Measurements from ENCODE around the gene ARHGEF7. TPM values are rescaled to one million over a fixed set of nuclear protein-coding genes. Genes with fewer than 3 reads are reported as not detected.

The ARHGEF7 gene
- total RNA-seq, 1 donor from 2014 or later, result 49.3 TPM

DNA sequence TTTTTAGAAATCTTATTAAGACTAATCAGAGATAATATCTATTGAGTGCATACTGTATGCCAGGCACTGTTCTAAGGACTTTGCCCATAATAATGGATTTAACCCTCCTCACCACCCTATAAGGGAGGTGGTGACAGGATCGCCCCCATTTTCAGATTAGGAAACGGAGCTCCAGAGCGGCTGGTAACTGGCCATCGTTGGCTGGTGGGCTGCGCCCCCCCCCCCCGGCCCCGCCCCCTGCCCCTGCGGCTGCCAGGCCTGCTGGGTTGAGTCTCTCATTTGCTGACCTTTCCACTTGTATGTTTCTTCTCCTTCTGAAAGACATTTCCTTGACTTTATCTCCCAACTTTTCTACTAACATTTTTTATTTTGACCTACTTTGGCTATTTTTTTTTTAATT lies 8.5 kb downstream of the ARHGEF7 start:
- ATAC-seq (ENCODE audit: poor library complexity) (no peak), DNase-seq (no peak)
- intact Hi-C loops (cut with DNase I), result no loop called here

GRCh38 chr13:111126509-111126908 lies 11.4 kb downstream of the ARHGEF7 start:
- ATAC-seq (ENCODE audit: poor library complexity) (no peak), DNase-seq (no peak)

DNA sequence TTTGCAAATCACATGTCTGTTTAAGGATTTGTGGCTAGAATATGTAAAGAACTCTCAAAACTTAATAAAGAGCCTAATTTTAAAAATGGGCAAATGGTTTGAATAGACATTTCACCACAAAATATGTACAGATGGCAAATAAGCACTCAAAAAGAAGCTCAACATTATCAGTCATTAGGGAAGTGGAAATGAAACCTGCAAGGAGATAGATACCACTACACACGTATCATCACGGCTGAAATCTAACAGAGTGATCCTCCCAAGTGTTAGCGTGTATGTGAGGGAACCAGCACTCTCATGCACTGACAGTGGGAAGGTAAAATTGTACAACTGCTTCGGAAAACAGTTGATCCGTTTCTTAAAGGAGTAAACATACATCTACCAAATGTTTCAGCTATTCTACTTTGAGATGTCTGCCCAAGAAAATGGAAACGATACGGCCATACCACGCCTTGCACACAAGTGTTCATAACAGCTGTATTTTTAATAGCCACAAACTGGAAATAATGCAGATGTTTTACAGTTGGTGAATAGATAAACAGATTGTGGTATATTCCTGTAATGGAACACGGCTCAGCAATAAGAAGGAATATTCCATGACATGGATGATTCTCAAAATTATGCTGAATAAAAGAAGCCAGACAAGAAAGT lies 14.5 kb downstream of the ARHGEF7 start:
- no peak for DNase-seq
- ATAC-seq (ENCODE audit: poor library complexity), result no peak
- intact Hi-C loops (cut with DNase I), result no loop called here

More at GRCh38 chr13:111126509-111126908, 11.4 kb downstream of the ARHGEF7 start:
- intact Hi-C loops (cut with DNase I), result no loop called here

GRCh38 chr13:111130116-111130508 lies 15.0 kb downstream of the ARHGEF7 start:
- no peak for DNase-seq
- intact Hi-C loops (cut with DNase I), result no loop called here
- ATAC-seq (ENCODE audit: poor library complexity), result no peak

GRCh38 chr13:111131048-111131447 lies 15.9 kb downstream of the ARHGEF7 start:
- intact Hi-C loops (cut with DNase I), result no loop called here
- ATAC-seq (ENCODE audit: poor library complexity) (no peak), DNase-seq (no peak)

DNA sequence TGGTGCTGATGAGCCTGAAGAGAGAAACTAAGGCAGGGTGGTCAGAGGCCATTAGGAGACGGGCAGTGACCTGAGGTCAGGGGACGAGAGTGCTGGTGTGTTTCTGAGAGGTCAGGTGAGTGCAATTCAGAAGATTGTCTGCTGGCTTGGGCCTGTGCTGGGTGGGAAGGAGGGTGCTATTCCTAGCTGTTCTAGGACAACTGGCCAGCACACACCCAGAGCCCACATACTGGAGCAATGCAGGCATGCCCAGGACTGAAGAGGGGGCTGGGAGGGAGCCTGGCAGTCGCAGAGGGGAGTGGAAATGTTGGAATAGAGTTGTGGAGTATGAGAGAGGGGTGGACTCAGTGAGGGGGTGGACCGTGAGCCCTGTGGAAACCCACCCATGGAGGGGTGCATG lies 16.5 kb downstream of the ARHGEF7 start:
- ATAC-seq (ENCODE audit: poor library complexity) (peak; percentile 80), DNase-seq (no peak)
- intact Hi-C loops (cut with DNase I), result no loop called here

DNA sequence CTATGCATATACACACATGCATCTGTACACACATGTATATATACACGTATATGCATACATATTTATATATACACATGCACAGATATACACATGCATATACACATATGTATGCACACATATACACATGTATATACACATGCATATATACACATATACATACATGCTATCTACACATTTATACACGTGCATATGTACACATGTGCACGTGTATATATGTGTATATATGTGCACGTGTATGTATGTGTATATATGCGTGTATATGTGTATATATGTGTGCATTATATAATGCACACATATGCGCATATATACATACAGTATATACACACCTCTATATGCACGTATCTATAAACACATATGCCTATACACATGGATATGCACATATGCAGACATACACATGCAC lies 17.8 kb downstream of the ARHGEF7 start:
- DNase-seq (no peak), ATAC-seq (ENCODE audit: poor library complexity) (no peak)
- intact Hi-C loops (cut with DNase I), result no loop called here

DNA sequence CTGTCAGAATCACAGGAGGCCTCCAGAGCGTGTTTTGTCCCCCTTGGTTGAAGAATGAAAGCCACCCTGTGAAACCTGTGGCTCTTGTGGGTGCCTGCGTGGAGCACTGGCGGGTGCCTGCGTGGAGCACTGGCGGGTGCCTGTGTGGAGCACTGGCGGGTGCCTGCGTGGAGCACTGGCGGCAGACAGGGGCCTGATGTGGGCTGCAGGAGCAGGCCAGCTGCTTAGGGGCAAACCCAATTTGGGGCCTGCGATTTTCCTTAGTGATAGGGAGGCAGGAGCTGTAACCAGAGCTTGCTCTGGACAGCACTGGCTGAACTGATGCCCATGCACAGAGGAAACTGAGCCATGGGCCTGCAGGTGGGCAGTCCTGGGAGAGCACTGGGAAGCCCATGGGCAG lies 24.3 kb downstream of the ARHGEF7 start:
- intact Hi-C loops (cut with DNase I), result no loop called here
- no peak for ATAC-seq (ENCODE audit: poor library complexity)
- DNase-seq, result no peak

DNA sequence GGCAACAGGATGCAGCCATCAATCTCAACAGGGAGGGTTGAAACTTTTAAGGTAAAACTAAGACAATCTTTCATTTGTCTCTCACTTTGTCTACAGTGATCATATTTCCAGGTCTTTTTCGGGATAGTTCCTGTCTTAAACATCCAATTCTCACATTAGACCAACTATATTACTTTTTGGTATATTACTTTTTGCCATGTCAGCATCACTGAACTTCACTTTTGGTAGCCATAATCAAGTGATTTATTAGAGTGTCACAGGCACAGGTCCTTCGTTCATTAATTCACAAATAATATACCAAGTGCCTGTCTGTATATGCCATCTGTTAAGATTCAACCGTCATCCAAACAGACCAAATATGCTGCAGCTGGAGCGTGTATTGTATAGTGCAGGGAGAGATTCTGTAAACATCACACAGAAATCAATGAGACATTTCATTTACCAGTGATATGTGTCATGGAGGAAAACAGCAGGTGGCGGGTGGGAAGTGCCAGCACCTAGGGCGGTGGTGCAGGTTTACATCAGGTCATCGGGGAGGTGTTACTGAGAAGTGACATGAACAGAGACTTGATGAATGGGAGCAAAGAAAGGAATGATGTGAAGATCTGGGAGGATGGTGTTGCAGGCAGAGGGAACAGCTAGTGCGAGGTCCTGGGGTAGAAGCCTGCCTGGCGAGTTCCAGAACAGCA lies 24.9 kb downstream of the ARHGEF7 start:
- ATAC-seq (ENCODE audit: poor library complexity) (no peak), DNase-seq (no peak)
- intact Hi-C loops (cut with DNase I), result no loop called here

DNA sequence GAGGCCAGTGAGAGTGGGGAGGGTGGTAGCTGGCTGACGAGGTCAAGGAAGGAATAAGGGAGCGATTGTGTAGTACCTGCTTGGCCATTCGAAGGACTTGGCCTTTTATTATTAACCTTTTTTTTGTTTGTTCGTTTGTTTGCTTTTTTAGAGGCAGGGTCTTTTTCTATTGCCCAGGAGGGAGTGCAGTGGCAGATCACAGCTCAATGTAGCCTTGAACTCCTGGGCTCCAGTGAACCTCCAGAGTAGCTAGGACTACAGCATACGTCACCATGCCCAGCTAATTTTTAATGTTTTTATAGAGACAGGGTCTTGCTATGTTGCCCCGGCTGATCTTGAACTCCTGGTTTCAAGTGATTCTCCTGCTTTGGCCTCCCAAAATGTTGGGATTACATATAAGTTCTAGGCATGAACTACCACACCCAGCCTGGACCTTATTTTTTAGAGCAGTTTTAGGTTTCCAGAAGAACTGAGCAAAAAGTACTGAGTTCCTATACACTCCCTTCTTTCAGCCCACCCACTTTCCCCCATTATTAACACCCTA lies 25.5 kb downstream of the ARHGEF7 start:
- ATAC-seq (ENCODE audit: poor library complexity), result no peak
- intact Hi-C loops (cut with DNase I), result no loop called here
- no peak for DNase-seq

GRCh38 chr13:111142472-111142871 lies 27.4 kb downstream of the ARHGEF7 start:
- ATAC-seq (ENCODE audit: poor library complexity) (peak; percentile 84), DNase-seq (no peak)
- intact Hi-C loops (cut with DNase I), result no loop called here

DNA sequence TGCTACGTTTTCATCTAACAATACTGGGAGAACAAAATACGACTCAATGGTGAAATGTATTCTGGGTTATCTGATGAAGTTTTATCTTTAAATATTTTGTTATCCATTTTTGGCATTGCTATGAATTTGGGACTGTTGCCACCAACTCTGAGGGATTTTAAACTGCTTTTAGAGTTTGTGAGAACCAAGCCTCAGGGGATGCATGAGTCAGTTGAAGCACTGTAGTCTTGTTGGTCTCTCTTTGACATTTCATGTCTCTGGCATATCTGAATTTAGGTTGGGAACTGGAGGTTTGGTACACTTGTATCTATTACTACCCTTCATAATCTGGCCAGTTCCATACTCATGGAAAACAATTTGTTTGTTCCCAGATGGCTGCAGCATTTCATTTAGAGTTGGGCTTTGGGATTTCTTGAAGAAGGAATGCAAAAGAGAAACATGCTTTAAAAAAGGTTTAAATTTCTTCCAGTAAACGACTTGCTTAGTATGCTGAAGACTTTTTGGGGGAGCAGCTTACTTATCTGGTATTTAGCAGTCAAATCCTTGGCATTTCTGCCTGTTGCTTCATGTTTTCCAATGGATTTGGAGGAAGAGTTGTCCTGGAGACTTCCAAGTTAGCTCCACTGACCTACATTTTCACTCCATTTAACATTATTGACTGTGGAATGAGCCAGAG lies 28.9 kb downstream of the ARHGEF7 start:
- no peak for DNase-seq
- intact Hi-C loops (cut with DNase I), result no loop called here
- no peak for ATAC-seq (ENCODE audit: poor library complexity)

GRCh38 chr13:111145071-111145470 lies 30.0 kb downstream of the ARHGEF7 start:
- DNase-seq, result no peak
- peak; percentile 54 for ATAC-seq (ENCODE audit: poor library complexity)
- intact Hi-C loops (cut with DNase I), result no loop called here

- intact Hi-C loops (cut with DNase I), result no loop called here
- DNase-seq (no peak), ATAC-seq (ENCODE audit: poor library complexity) (peak; percentile 6)
Observed at GRCh38 chr13:111145506-111145905, 30.4 kb downstream of the ARHGEF7 start.

DNA sequence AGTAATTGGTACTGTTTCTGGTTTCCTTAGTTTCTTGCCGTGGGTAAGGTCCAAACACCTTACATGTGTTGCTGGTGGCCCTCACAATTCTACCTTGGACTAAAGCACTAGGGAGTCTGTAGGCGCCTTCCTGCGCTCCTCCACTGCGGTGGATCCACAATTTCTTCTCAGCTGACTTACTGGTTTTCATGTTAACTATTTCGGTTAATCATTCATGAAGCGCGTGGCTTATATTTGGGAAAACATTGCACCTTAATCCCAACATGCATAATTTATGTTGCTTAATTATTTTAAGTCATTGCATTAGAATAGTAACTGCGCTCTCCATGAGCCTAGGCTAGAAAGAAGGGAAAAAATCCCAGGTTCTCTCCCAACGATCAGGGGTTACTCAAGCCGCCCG lies 37.7 kb downstream of the ARHGEF7 start:
- DNase-seq (no peak), ATAC-seq (ENCODE audit: poor library complexity) (no peak)
- intact Hi-C loops (cut with DNase I), result loop anchor here (5.0 kb wide), 2 partner anchors 59 to 86 kb away; no protein-coding TSS in a partner anchor

DNA sequence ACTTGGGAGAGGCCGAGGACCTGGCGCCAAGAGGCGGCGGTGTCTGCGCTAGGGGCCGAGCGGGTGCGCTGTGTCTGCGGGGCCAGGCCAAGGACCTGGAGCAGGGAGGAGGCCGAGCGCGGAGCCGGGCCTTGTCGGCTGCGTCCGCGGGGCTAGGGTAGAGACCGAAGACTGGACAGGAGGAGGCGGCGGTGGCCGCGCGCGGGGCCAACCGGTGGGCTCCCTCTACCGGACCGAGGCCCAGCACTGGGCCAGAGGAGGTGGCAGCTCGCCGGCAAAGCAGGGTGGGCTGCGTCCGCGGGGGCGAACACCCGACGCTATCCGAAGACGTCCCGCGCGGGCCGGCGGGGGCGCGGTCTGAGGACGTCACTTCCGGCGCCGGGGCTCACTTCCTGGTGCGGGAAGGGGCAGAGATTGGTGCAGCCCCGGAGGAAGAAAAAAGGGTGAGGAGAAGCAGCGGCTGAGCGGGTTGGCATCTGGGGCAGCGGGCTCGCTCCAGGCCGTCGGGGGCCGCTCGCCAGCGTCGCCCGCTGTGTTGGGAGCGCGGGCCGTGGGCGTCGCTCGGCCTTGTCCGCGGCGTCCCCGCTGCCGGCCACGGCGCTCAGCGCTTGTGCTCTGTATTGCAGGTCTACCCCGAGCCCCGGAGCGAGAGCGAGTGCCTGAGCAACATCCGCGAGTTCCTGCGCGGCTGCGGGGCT lies 38.3 kb downstream of the ARHGEF7 start:
- DNase-seq, result peak; percentile 95
- ATAC-seq (ENCODE audit: poor library complexity), result peak; percentile 99
- intact Hi-C loops (cut with DNase I), result loop anchor here (5.0 kb wide), 2 partner anchors 59 to 86 kb away; no protein-coding TSS in a partner anchor

DNA sequence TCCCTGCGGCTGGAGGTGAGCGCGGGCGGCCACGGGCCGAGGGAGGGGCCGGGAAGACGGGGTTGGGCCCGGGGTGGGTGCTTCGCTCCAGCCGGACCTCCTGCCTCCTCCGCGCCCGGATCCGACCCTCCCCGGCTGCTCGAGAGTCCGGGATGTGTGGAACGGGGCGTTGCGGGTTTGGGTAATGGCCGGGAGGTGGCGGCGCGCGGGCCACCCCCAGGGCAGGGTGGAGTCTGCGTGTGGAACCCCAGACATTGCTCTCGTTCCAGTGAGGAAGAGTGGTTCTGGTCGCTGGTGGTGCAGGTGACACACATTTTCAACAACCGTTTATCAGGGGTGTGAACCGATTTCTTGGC lies 38.8 kb downstream of the ARHGEF7 start:
- intact Hi-C loops (cut with DNase I), result loop anchor here (5.0 kb wide), 2 partner anchors 58 to 87 kb away; no protein-coding TSS in a partner anchor
- no peak for DNase-seq

DNA sequence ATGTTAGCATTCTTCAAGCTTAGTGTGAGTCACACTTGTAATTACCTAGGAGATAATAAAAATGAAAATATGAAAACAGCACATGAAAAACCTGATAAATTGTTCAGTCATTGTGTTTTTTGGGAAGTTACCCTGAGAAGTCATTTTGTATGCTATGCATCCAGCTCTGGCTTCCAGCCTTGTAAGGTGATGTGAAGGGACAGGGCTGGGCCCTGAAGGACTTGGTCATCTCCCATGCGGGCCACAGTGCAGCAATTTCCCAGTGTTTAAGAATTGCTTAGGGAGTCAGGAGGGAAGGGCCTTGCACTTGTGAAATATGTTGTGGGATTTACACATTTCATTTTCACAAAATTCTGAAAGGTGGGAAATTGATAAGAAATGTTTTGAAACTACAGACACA lies 41.3 kb downstream of the ARHGEF7 start:
- DNase-seq (no peak), ATAC-seq (ENCODE audit: poor library complexity) (no peak)
- intact Hi-C loops (cut with DNase I), result no loop called here

More for the DNA sequence above, 38.8 kb downstream of the ARHGEF7 start:
- ATAC-seq (ENCODE audit: poor library complexity), result peak; percentile 57

Measured in Right ventricle myocardium superior (tissue), 1 donor.